GM18520 (cell line): ENCODE measurements around the gene GALNT16.
"Not testable (repeated sequence)": the region's sequence is repeated elsewhere in the genome, so short reads cannot be mapped to it uniquely, and the experiment has no call there.

Source experiments
- ATAC-seq: cut with Tn5 transposase; IDR thresholded peaks from one replicate; pipeline ENCODE4 v1.9.1; 2021; ENCODE audit not compliant: unreplicated experiment

GALNT16 gene

GRCh38 chr14:69358233-69358963, 98.4 kb downstream of the GALNT16 start:
- peak; percentile 30 for ATAC-seq

DNA sequence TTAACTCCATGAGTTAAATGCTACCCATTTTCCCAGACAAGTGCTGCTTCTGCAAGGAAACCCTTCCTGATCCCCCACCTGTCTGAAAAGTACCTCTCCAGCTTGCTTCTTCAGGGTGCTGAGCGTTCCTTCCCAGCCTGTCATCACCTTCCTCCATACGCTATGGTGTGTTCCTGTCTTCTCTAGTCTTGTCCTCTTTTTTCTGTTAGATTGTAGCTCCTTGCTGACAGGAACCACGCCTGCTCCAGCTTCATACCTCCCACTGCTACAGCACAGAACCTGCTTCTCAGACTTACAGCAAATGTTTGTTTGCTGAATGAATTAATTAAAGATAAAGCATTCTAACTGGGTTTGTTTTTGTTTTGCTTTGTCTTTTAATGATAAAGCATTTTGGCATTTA, 99.0 kb downstream of the GALNT16 start:
- no peak for ATAC-seq

DNA sequence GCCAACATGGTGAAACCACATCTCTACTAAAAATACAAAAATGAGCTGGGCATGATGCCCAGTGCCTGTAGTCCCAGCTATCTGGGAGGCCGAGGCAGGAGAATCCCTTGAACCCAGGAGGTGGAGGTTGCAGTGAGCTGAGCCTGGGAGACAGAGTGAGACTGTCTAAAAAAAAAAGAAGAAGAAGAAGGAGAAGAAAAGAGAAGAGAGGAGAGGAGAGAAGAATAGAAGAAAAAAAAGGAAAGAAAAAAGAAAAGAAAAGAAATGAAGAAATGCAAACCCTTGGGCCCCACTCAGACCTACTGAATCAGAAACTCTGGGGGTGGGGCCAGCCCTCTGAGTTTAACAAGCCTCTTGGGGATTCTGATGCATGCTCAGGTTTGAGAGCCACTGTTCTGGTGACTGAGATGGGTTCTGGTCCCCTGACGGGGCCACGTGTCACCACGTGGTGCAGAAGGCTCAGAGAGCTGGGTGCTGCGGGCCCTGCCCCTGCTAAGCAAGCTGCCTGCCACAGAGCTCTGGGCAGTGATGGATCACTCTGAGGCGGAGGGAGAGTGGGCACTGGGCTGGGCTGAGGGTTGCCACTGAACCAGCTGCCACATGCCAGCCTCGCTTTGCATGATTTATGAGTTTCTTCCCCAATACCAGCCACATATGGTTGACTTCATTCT, 100.6 kb downstream of the GALNT16 start:
- ATAC-seq = peak; percentile 28

DNA sequence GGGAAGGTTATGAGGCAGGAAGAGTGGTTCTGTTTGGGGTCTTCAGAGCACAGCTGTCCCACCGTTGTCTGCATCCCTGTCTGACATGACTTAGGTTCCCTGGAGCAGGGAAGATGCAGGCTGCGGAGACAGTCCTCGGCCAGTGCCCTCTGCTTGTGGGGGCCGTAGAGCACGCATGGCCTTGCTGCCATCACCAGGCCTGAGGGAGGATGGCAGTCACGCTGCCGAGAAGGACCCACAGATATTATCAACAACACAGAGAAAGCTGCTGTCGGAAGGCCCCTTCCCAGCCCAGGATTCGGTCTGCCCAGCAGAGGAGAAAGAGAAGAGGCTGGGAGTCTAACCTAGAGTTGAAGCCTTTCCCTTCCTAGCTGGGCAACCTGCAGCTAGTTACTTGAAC, 103.1 kb downstream of the GALNT16 start:
- no peak for ATAC-seq

GRCh38 chr14:69363964-69364363, 104.0 kb downstream of the GALNT16 start:
- ATAC-seq = no peak

GRCh38 chr14:69364378-69364777, 104.4 kb downstream of the GALNT16 start:
- ATAC-seq = no peak

DNA sequence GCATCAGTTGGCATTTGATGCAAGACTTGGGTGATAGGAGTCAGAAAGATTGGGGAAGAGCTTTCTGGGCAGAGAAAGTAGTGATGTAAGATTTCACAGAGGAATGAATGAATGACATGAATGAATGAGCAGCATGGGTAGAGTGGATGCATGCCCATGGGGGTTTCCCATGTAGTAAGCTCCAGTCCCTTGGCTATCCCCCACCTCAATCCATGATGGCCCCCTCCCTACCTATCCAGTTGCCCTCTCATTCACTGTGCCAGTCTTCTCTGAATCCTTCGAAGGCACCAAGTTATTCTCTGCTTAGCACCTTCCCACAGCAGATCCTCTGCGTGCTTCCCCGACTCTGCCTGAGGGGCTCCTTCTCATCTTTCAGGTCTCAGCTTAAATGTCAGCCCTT, 106.1 kb downstream of the GALNT16 start:
- ATAC-seq = no peak

DNA sequence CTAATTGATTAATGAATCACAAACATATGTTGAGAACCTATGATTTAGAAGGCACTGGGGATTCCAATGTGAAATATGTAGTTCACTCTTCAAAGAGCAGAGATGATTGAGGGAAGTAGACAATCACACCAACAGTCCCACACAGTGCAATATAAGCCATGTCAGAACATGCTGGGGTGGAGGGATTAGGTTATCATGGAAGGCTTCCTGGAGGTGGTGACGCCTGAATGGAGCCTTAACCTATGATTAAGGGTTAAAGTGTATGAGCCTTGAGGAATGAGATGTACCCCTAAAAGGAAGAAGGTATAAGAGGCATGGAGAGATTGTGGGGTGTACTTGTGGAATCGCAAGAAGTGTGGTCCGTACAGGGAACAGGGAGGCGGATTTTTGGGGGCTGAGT, 106.8 kb downstream of the GALNT16 start:
- ATAC-seq = no peak

DNA sequence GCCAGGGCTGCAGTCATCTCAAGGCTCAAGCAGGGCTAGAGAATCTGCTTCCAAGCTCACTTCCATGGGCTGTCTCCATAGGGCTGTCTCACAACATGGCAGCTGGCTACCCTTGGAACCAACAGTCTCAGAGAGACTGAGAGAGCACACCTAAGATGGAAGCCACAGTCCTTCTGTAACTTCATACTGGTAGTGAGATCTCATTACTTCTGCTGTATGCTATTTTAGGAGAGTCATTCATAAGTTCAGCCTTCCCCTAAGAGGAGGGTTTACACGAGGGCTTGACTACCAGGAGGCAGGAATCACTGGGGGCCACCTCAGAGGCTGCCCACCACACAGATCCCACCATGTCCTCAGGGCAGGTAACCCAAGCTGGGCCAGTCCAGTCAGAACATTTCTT, 108.4 kb downstream of the GALNT16 start:
- no peak for ATAC-seq

GRCh38 chr14:69370061-69370460, 110.1 kb downstream of the GALNT16 start:
- no peak for ATAC-seq

DNA sequence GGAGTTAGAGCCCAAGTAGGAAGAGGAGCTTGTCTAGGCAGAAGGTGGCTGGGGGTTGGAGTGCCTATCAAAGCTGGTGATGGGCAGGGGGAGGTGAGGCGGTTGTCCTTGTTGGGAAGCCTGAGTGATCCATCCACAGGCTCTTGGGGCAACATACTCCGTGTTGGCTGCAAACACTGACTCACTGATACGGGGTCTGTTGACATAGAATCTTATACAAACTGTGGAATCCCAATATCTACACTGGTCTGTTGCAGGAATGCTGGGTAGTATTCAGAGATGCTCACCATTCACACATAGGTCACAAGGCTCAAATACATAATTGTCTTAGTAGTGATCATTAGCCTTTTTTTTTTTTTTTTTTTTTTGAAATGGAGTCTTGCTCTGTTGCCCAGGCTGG, 112.2 kb downstream of the GALNT16 start:
- no peak for ATAC-seq

GRCh38 chr14:69373104-69373503, 113.1 kb downstream of the GALNT16 start:
- no peak for ATAC-seq

- no peak for ATAC-seq
These were observed 114.3 kb downstream of the GALNT16 start for GRCh38 chr14:69374235-69374634.

DNA sequence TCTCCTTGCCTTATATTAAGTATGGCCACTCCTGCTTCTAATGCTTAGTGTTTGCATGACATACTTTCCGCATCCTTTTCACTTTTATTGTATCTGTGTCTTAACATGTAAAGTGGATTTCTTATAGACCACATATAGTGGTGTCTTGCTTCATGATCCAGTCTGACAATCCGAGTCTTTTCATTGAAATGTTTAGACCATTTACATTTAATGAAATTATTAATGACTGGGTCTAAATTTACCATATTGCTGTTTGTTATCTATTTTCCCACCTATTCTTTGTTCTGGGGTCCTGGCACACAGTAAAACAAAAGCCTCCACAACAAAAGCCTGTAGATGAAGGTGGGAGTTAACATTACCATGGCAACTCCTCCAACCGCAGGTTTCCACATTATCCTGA, 115.2 kb downstream of the GALNT16 start:
- no peak for ATAC-seq

DNA sequence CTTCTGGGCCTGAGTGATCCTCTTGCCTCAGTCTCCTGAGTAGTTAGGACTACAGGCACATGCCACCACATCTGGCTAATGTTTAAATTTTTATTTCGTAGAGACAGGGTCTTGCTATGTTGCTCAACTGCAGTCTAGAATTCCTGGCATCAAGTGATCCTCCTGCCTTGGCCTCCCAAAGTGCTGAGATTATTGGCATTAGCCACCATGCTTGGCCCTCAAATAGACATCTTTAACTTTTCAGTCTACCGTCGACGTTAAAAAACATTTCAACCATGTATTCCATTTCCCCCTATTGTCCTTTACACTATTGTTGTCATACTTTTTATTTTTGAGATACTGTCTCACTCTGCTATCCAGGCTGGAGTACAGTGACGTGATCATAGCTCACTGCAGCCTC, 115.8 kb downstream of the GALNT16 start:
- ATAC-seq = no peak

- no peak for ATAC-seq
These were observed 116.5 kb downstream of the GALNT16 start for GRCh38 chr14:69376439-69376838.

GRCh38 chr14:69378274-69378673, 118.3 kb downstream of the GALNT16 start:
- ATAC-seq = no peak

- no peak for ATAC-seq
These were observed 127.4 kb downstream of the GALNT16 start for GRCh38 chr14:69387311-69387710.

- not testable (repeated sequence) for ATAC-seq
These were observed 131.4 kb downstream of the GALNT16 start for GRCh38 chr14:69391400-69391799.

DNA sequence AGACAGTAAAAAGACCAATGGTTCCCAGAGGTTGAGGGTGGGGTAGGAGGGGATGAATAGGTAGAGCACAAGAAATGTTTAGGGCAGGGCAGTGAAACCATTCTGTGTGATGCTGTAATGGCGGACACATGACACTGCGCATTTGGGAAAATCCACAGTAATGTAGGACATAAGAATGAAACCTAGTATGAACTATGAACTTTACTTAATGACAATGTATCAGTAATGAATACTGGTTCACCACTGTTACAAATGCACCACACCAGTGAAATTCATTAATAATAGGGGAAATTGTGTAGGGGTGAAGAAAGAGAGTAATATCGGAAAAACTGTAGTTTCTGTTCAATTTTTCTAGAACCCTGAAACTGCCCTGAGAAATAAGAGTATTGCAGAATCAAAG, 132.5 kb downstream of the GALNT16 start:
- ATAC-seq = no peak

DNA sequence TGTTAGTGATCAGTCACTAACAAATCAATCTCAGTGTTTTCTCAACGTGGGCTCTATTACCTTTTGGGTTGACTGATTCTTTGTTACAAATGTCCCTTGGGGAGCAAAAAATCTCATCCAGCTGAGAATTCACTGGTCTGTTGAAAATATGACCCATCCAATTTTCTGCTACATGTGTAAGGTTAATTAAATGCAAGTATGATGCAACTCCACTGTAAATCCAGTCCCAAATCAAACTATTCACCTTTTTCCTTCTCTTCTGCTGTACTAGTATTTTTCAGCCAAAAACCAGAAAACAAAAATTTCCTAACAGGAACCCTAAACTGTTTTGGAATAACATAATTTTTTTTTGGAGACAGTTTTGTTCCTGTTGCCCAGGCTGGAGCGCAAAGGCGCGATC, 136.0 kb downstream of the GALNT16 start:
- ATAC-seq = no peak

GRCh38 chr14:69398053-69398817, 138.3 kb downstream of the GALNT16 start, which contains the start of the genes ERH and SLC39A9:
TSS of gene ERH (minus strand) at chr14:69398299. CDS start at chr14:69398233, 66 bp downstream.
TSS of gene SLC39A9 (plus strand) at chr14:69398692. CDS start at chr14:69399370, 678 bp downstream.
- peak; percentile 84 for ATAC-seq
